ENCODE measurements around the gene RAB40C.

GRCh38 chr16:621526-622105 is 31.8 kb downstream of the RAB40C start:
- TF ChIP-seq, protein P1, sequence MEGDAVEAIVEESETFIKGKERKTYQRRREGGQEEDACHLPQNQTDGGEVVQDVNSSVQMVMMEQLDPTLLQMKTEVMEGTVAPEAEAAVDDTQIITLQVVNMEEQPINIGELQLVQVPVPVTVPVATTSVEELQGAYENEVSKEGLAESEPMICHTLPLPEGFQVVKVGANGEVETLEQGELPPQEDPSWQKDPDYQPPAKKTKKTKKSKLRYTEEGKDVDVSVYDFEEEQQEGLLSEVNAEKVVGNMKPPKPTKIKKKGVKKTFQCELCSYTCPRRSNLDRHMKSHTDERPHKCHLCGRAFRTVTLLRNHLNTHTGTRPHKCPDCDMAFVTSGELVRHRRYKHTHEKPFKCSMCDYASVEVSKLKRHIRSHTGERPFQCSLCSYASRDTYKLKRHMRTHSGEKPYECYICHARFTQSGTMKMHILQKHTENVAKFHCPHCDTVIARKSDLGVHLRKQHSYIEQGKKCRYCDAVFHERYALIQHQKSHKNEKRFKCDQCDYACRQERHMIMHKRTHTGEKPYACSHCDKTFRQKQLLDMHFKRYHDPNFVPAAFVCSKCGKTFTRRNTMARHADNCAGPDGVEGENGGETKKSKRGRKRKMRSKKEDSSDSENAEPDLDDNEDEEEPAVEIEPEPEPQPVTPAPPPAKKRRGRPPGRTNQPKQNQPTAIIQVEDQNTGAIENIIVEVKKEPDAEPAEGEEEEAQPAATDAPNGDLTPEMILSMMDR (IDR thresholded peaks at IDR 0.05) = no peak
- no peak for TF ChIP-seq EZH2 (IDR thresholded peaks at IDR 0.05; ENCODE audit: borderline replicate concordance, insufficient read depth, low read depth, low read length, poor library complexity, severe bottlenecking)

Measured in B cell (primary cell).